Uterus (tissue), 4 donors: ENCODE results near the gene UQCRH. TPM values are rescaled to one million over a fixed set of nuclear protein-coding genes. Genes with fewer than 3 reads are reported as not detected.

Experiments used
- DNase-seq, 2 donors: peaks; one replicate each; pipeline ENCODE4 v3.0.0-alpha.2; 2019 to 2020
- H3K27ac ChIP-seq, 2 donors: fragments of 200-600 bp; sonication (generic); 1 replicate in 1 of 2; 2 replicates in 1 of 2; pipeline ENCODE4 v1.5.1; 2016 to 2018
- H3K27me3 ChIP-seq, 2 donors: fragments of 200-600 bp; sonication (generic); one replicate each; pipeline ENCODE4 v1.5.1; 2018 to 2019; ENCODE audit warnings: control low read depth in 1 of 2
- H3K36me3 ChIP-seq, 2 donors: fragments of 200-600 bp; sonication (generic); one replicate each; pipeline ENCODE4 v1.5.1; 2019; ENCODE audit warnings: control low read depth in 1 of 2
- H3K4me1 ChIP-seq, 2 donors: fragments of 200-600 bp; sonication (generic); one replicate each; pipeline ENCODE4 v1.5.1; 2018 to 2019; ENCODE audit warnings: control low read depth in 1 of 2
- H3K4me3 ChIP-seq, 2 donors: fragments of 200-600 bp; sonication (generic); 1 replicate in 1 of 2; 2 replicates in 1 of 2; pipeline ENCODE4 v1.5.1; 2018 to 2019; ENCODE audit warnings: mild to moderate bottlenecking in 1 of 2
- H3K9me3 ChIP-seq, 2 donors: fragments of 200-600 bp; sonication (generic); one replicate each; pipeline ENCODE4 v1.5.1; 2019; ENCODE audit warnings: control low read depth in 1 of 2
- CTCF ChIP-seq, 4 experiments: fragments of 200-600 bp in 2 of 4; fragments of 450-650 bp in 2 of 4; sonication (generic) in 2 of 4; IDR thresholded peaks; one replicate each; pipeline ENCODE4 v1.5.1; 2016 to 2019; ENCODE audit warnings: antibody characterized with exemption in 4 of 4, mild to moderate bottlenecking in 2 of 4, moderate library complexity in 1 of 4
- POLR2A ChIP-seq, 2 donors: fragments of 450-650 bp; IDR thresholded peaks; one replicate each; pipeline ENCODE4 v1.6.1; 2016; ENCODE audit warnings: antibody characterized with exemption in 2 of 2, mild to moderate bottlenecking in 1 of 2, moderate library complexity in 1 of 2
- intact Hi-C: fragments of 100-400 bp; cut with DNase I; formaldehyde crosslinking; loops from one replicate; pipeline ENCODE4 v1.15.1; 2023; ENCODE audit warnings: low total_unique reads
- total RNA-seq, 4 donors: library from RNA; depleted of rRNA in 3 of 4; stranded (reverse); fragments of >200 nt in 3 of 4; gene quantifications; one replicate each; pipeline versions ENCODE4 v1.1.0 to v1.2.4, GENCODE V29; 2014 to 2023
- donor health status: DM: yes; HTN: yes; CAD: no.

Gene UQCRH
- total RNA-seq, 4 donors from 2014 or later: 111 to 354 (median 296) TPM

- TF ChIP-seq CTCF (IDR thresholded peaks at IDR 0.05) (no peak), POLR2A (IDR thresholded peaks at IDR 0.05) (no peak)
- no peaks in the 10 kb centered on the region for H3K27me3 ChIP-seq
- H3K36me3 ChIP-seq: no peaks in the 10 kb centered on the region
- H3K4me1 ChIP-seq: no peaks in the 10 kb centered on the region
- no peaks in the 10 kb centered on the region for H3K9me3 ChIP-seq
- H3K27ac ChIP-seq: no peak overlapping the region
- intact Hi-C loops: no loop called here
- DNase-seq: no peak
- no peak overlapping the region for H3K4me3 ChIP-seq
Observed at GRCh38 chr1:46280092-46280491, 23.4 kb upstream of the UQCRH start.

GRCh38 chr1:46281021-46281420 is 22.5 kb upstream of the UQCRH start:
- Histone ChIP-seq H3K27me3 (no peaks in the 10 kb centered on the region), H3K4me1 (no peaks in the 10 kb centered on the region), H3K27ac (no peak overlapping the region), H3K4me3 (no peak overlapping the region), H3K36me3 (no peaks in the 10 kb centered on the region), H3K9me3 (no peaks in the 10 kb centered on the region)
- TF ChIP-seq POLR2A (IDR thresholded peaks at IDR 0.05): no peak
- no peak for TF ChIP-seq CTCF (IDR thresholded peaks at IDR 0.05)
- intact Hi-C loops: no loop called here
- no peak for DNase-seq

GRCh38 chr1:46284058-46284457 is 19.4 kb upstream of the UQCRH start:
- DNase-seq: no peak
- no peak overlapping the region for H3K27ac ChIP-seq
- no peaks in the 10 kb centered on the region for H3K36me3 ChIP-seq
- no peak overlapping the region for H3K4me3 ChIP-seq
- H3K9me3 ChIP-seq: no peaks in the 10 kb centered on the region
- intact Hi-C loops: no loop called here
- H3K4me1 ChIP-seq: no peaks in the 10 kb centered on the region
- TF ChIP-seq CTCF (IDR thresholded peaks at IDR 0.05): no peak
- no peak for TF ChIP-seq POLR2A (IDR thresholded peaks at IDR 0.05)
- H3K27me3 ChIP-seq: no peaks in the 10 kb centered on the region

- no peaks in the 10 kb centered on the region for H3K9me3 ChIP-seq
- no peaks in the 10 kb centered on the region for H3K4me1 ChIP-seq
- no peak overlapping the region for H3K27ac ChIP-seq
- no peak overlapping the region for H3K4me3 ChIP-seq
- no peaks in the 10 kb centered on the region for H3K36me3 ChIP-seq
- no peak for DNase-seq
- H3K27me3 ChIP-seq: no peaks in the 10 kb centered on the region
- no peak for TF ChIP-seq CTCF (IDR thresholded peaks at IDR 0.05)
- no peak for TF ChIP-seq POLR2A (IDR thresholded peaks at IDR 0.05)
- intact Hi-C loops: no loop called here
Observed at GRCh38 chr1:46284597-46285564, 18.6 kb upstream of the UQCRH start.

- no peak overlapping the region for H3K27ac ChIP-seq
- intact Hi-C loops: no loop called here
Observed at GRCh38 chr1:46285730-46286477, 17.6 kb upstream of the UQCRH start.

More at GRCh38 chr1:46285730-46286477, 17.6 kb upstream of the UQCRH start:
- Histone ChIP-seq H3K4me3 (no peak overlapping the region), H3K4me1 (no peaks in the 10 kb centered on the region), H3K9me3 (no peaks in the 10 kb centered on the region), H3K36me3 (no peaks in the 10 kb centered on the region), H3K27me3 (no peaks in the 10 kb centered on the region)
- DNase-seq: no peak
- TF ChIP-seq CTCF (IDR thresholded peaks at IDR 0.05) (no peak), POLR2A (IDR thresholded peaks at IDR 0.05) (no peak)
